ENCODE measurements around the gene TMEM221. TPM values are rescaled to one million over a fixed set of nuclear protein-coding genes. Genes with fewer than 3 reads are reported as not detected.

Gene TMEM221
- total RNA-seq = under 1 TPM in 1 of 2 donors, not detected in 1; under 0.01 TPM

DNA sequence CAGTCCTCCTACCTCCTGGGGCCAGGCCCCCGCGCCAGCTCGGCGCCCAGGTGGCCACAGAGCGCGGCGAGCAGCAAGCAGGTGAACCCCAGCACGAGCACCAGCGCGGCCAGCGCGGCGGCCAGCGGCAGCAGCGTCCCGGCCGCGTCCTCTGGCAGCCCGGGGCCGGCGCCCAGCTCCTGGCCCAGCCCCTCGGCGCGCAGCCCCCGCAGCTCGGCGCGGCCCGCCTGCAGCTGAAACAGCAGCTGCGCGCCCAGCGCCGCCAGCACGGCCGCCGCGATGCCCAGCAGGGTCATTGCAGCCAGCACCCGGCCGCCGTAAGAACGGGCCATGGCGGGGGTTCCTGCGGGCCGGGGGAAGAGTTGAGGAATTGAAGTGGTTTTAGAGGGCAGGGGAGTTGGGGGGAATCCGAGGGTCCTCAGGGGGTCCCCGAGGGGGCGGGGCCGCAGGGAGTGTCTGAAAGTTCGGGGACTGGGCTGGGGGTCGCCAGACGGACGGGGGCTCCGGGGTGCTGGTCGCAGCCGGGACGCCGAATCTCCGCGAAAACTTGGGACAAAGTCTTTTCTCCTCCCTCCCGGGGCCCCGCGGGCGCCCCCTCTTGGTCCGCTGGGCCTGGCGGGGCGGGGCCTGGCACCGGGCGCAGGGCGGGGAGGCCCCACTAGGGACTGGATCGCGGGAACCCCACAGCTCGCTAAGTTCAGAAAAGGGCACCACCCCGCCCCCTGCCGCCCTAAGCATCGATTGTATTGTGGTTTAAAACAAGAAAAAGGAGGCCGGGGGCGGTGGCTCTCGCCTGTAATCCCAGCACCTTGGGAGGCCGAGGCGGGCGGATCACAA is at the start of gene TMEM221:
TSS of gene TMEM221 (minus strand) at position 538 of the 837 bp plus-strand sequence. CDS start at position 332, 206 bp downstream.

DNA sequence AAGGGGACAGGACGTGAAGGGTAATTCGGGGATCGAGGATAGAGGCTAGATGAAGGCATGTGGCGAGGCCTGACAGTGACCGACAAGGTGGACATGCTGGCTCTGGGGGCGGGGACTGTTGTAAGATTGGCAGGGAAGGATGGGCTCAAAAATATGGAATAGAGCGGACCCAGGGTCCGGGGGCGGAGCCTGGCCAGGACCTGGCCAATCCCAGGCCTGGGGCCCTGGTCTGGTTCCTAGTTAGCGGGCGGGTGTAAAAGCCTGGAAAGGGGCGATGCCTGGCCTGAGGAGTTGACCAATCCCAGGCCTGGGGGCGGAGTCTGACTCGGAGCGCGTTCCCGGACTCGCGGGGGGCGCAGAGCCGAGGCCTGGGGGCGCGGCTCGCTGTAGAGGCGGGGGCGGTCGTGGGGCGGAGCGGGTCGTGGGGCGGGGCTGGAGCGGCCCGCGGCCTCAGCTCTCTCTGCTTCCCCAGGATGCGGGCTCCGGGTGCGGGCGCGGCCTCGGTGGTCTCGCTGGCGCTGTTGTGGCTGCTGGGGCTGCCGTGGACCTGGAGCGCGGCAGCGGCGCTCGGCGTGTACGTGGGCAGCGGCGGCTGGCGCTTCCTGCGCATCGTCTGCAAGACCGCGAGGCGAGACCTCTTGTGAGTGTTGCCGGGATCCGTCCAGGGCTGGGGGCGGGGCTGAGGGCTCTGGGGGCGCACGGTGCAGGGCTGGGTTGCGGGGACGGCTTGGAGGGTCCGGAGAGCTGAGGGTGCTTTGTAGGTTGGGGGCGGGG is 21.8 kb upstream of the TMEM221 start, which contains the start of gene SLC27A1:
TSS of gene SLC27A1 (plus strand) at position 457 of the 774 bp plus-strand sequence. CDS start at position 474, 17 bp downstream.

DNA sequence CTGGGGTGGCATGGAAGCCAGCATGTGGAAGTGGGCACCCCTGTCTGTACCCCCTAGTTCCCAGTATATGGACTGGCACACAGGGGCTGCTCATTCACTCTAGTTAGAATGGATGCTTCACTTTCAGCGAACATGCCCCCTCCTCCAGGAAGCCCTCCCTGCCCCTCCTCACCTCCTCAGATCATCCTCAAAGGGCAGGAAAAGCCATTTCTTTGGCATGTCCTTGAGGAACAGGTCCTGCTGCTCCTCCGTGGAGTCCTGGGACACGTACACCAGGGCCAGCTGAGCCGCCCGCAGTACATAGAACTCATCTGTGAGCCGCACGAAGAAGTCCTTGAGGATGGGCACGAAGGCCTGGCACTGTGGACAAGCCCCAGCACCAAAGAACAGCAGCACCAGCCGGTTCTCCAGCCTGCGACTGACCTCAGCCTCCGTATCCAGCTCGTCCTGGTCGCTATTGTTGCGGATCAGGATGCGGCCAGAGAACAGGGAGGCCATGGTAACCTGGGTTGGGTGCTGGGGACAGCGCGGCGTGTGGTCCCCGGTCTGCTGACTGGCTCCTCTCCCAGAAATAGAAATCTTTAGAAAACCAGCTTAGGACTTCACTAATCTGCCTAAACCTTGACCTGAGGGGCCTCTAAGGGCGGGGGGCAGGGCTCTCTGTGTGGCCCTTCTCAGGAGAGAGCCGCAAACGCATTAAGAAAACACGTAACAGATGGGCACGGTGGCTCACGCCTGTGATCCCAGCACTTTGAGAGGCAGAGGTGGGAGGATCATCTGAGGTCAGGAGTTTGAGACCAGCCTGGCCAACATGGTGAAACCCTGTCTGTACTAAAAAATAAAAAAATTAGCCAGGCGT is 12.1 kb upstream of the TMEM221 start, which contains the start of gene NXNL1:
TSS of gene NXNL1 (minus strand) at position 555 of the 859 bp plus-strand sequence. CDS start at position 498, 57 bp downstream.

DNA sequence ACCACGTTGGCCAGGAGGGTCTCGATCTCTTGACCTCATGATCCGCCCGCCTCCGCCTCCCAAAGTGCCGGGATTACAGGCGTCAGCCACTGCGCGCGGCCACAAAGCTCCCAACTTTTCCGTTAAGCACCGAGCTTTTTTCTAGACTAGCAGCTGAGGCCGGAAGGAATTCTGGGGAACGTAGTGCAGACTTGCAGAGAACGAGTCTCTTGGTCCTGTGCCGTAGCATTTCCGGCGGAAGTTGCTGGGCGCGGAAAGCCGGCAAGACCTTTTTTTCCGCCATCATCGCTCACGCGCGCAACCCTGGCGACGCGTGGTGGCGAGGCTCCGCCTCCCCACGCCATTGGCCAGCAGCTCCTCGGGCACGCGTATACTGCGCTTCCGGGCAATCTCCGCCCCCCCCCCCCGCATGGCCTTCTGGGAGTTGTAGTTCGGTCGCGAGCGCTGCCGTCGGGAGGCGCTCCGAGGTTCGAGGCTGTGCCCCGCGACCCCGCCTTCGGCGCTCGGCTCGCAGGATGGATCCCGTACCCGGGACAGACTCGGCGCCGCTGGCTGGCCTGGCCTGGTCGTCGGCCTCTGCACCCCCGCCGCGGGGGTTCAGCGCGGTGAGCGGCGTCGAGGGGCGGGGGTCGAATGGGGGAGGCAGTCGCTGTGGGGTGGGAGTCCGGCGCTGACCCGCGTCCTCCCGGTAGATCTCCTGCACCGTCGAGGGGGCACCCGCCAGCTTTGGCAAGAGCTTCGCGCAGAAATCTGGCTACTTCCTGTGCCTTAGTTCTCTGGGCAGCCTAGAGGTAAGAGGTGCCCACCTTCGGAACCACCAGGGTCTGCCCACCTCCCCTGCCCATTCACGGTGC is 28.6 kb downstream of the TMEM221 start, which contains the start of gene MVB12A:
TSS of gene MVB12A (plus strand) at position 427 of the 854 bp plus-strand sequence. CDS start at position 516, 89 bp downstream.

DNA sequence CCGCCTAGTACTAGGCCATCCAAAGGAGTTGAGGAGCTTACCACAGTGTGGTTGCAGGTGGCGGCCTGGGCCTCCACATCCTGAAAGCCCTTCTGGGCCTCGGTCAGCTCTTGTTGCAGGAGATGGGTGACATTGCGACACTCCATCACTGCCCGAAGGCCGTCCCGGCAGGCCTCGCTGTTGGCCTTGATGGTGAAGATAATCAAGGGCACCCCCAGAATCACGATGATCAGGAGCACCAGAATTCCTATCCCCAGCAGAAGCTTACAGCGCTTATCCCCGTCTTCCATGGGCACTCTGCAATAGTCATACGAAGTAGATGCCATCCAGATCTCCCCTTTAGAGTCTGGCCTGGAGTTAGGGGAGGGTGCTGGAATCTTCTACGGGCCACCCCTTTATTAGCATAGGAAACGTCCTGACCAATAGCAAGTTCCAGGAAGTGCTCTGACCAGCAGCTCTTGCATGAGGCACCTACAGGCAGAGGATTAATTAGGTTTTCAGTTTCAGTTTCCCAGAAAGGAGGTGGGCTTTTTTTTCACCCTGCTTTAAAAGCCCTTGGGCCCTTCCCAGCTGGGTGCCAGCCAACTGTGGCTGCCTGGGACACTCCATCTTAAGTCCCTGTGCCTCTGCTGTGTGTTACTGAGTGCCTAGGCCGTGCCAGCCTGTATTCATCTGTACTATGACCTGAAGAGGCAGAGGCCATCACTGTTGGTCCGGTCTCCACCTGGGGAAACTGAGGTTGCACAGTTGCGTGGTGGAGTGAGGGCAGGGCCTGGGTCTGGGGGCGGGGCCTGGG is 43.0 kb downstream of the TMEM221 start, which contains the start of gene BST2:
TSS of gene BST2 (minus strand) at position 381 of the 796 bp plus-strand sequence. CDS start at position 326, 55 bp downstream.

DNA sequence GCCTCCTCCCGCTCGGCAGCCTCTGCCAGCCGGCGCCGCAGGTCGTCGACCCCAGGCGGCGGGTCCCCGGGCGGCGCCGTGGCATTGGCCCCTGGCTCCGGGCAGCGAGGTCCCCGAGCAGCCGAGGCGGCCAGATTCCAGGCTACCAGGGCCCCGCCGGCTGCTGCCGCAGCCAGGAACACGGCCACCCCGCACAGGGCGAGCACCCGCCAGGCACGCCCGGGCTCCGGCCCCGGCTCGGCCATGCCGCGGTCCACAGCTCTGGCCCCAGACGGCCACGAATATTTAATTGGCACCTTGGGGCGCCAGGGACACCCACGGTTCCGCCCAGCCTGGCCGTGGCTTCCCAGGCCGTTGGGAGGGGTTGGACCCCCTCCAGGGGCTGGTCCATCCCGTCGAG is 54.6 kb downstream of the TMEM221 start, which contains the start of gene CCDC194:
TSS of gene CCDC194 (minus strand) at position 283 of the 400 bp plus-strand sequence. CDS start at position 245, 38 bp downstream.

Other genes starting within 250 kb of the TMEM221 start
- 10 to 100 TPM; 19.3 to 33.0 TPM for gene USE1, start 233.3 kb downstream of the TMEM221 start, total RNA-seq
- 1 to 10 TPM; 5.3 to 8.6 TPM for gene OCEL1, start 222.4 kb downstream of the TMEM221 start, total RNA-seq
- 10 to 100 TPM; 35.4 to 56.9 TPM for gene NR2F6, start 202.7 kb downstream of the TMEM221 start, total RNA-seq
- not detected for gene USHBP1, start 183.9 kb downstream of the TMEM221 start, total RNA-seq
- gene BABAM1, start 181.2 kb downstream of the TMEM221 start, total RNA-seq = 100 to 1,000 TPM in 1 of 2 donors, 10 to 100 TPM in 1; 92.9 to 124 TPM
- 1 to 10 TPM in 1 of 2 donors, under 1 TPM in 1; 0.34 to 2.3 TPM for gene ANKLE1, start 166.8 kb downstream of the TMEM221 start, total RNA-seq
- gene ABHD8, start 145.2 kb downstream of the TMEM221 start, total RNA-seq = 1 to 10 TPM; 7.7 to 8.3 TPM
- gene MRPL34, start 142.8 kb downstream of the TMEM221 start, total RNA-seq = 10 to 100 TPM; 36.3 to 51.3 TPM
- gene DDA1, start 139.1 kb downstream of the TMEM221 start, total RNA-seq = 10 to 100 TPM; 13.4 to 29.6 TPM
- 1 to 10 TPM; 3.4 to 3.7 TPM for gene ANO8, start 113.8 kb downstream of the TMEM221 start, total RNA-seq
- gene GTPBP3, start 111.1 kb downstream of the TMEM221 start, total RNA-seq = 10 to 100 TPM; 16.3 to 17.2 TPM
- under 1 TPM in 1 of 2 donors, not detected in 1; under 0.01 TPM for gene PLVAP, start 71.3 kb downstream of the TMEM221 start, total RNA-seq
- 1 to 10 TPM; 1.3 to 1.4 TPM for gene CCDC194, start 54.5 kb downstream of the TMEM221 start, total RNA-seq
- 100 to 1,000 TPM in 1 of 2 donors, 10 to 100 TPM in 1; 95.3 to 226 TPM for gene BST2, start 43.0 kb downstream of the TMEM221 start, total RNA-seq
- gene MVB12A, start 28.6 kb downstream of the TMEM221 start, total RNA-seq = 10 to 100 TPM; 45.8 to 55.6 TPM
- gene NXNL1, start 12.3 kb upstream of the TMEM221 start, total RNA-seq = not detected
- 10 to 100 TPM; 16.9 to 21.3 TPM for gene SLC27A1, start 21.9 kb upstream of the TMEM221 start, total RNA-seq
- 10 to 100 TPM; 50.3 to 59.9 TPM for gene PGLS, start 63.0 kb upstream of the TMEM221 start, total RNA-seq
- gene COLGALT1, start 107.0 kb upstream of the TMEM221 start, total RNA-seq = 10 to 100 TPM; 69.2 to 81.9 TPM
- under 1 TPM; under 0.01 to 0.34 TPM for gene UNC13A, start 239.7 kb upstream of the TMEM221 start, total RNA-seq

Data from melanocyte of skin (primary cell).